DND-41 (cell line): ENCODE measurements around the gene ZNF138.
A peak's percentile ranks its signal among the peaks of the same experiment; 100 is the strongest.

Source experiments
- ATAC-seq: fragments of 200-7000 bp; cut with Tn5 transposase; 3 replicates; pipeline ENCODE4 v1.9.1; 2021; ENCODE audit warnings: low read depth; ENCODE audit not compliant: insufficient read depth
- DNase-seq: peaks from one replicate; pipeline ENCODE4 v3.0.0-alpha.2; 2020
- H2AFZ ChIP-seq: 2 replicates; pipeline ENCODE4 v1.6.0; 2012; ENCODE audit warnings: low read depth, low read length
- H3K27ac ChIP-seq: 2 replicates; pipeline ENCODE4 v1.5.1; 2012; ENCODE audit warnings: low read length, inconsistent platforms
- H3K27me3 ChIP-seq: fragments of 200-600 bp; sonication (generic); 2 replicates; pipeline ENCODE4 v1.6.0; 2012; ENCODE audit warnings: low read length, mild to moderate bottlenecking, inconsistent platforms; ENCODE audit not compliant: insufficient read depth, poor library complexity
- H3K36me3 ChIP-seq: 2 replicates; pipeline ENCODE4 v1.5.1; 2012; ENCODE audit warnings: low read length, inconsistent platforms; ENCODE audit not compliant: insufficient read depth
- H3K4me1 ChIP-seq: 2 replicates; pipeline ENCODE4 v1.5.1; 2012; ENCODE audit warnings: mild to moderate bottlenecking, low read length; ENCODE audit not compliant: insufficient read depth
- H3K4me2 ChIP-seq: 2 replicates; pipeline ENCODE4 v1.6.0; 2012; ENCODE audit warnings: mild to moderate bottlenecking, moderate library complexity, low read length, inconsistent platforms; ENCODE audit not compliant: insufficient read depth
- H3K4me3 ChIP-seq, 2 experiments: fragments of 200-600 bp in 1 of 2; shearing (Covaris generic) in 1 of 2; 2 replicates each; pipeline ENCODE4 v1.5.1; 2012 to 2016; ENCODE audit warnings: inconsistent platforms in 2 of 2, low read length in 2 of 2, mild to moderate bottlenecking in 2 of 2, low read depth in 1 of 2, moderate library complexity in 1 of 2
- H3K79me2 ChIP-seq: 2 replicates; pipeline ENCODE4 v1.6.0; 2012; ENCODE audit warnings: low read length, inconsistent platforms; ENCODE audit not compliant: insufficient read depth
- H3K9ac ChIP-seq: 2 replicates; pipeline ENCODE4 v1.6.0; 2012; ENCODE audit warnings: low read depth, mild to moderate bottlenecking, inconsistent platforms, low read length, moderate library complexity
- H3K9me3 ChIP-seq: 2 replicates; pipeline ENCODE4 v1.5.1; 2012; ENCODE audit warnings: low read length, moderate library complexity, mild to moderate bottlenecking, inconsistent platforms; ENCODE audit not compliant: insufficient read depth, severe bottlenecking
- H4K20me1 ChIP-seq: 2 replicates; pipeline ENCODE4 v1.6.0; 2012; ENCODE audit warnings: low read length; ENCODE audit not compliant: insufficient read depth
- EZH2 ChIP-seq: IDR thresholded peaks from 3 replicates; pipeline ENCODE4 v1.6.1; 2012; ENCODE audit warnings: borderline replicate concordance, low read depth, mild to moderate bottlenecking, moderate library complexity, low read length, inconsistent platforms; ENCODE audit not compliant: severe bottlenecking
- TF ChIP-seq, protein P1 (sequence below): IDR thresholded peaks from 2 replicates; pipeline ENCODE4 v1.5.1; 2012; ENCODE audit warnings: borderline replicate concordance, low read length, moderate library complexity, mild to moderate bottlenecking; ENCODE audit not compliant: poor library complexity, severe bottlenecking; ENCODE audit errors: extremely low read depth

Gene ZNF138

GRCh38 chr7:64867863-64868440, 73.7 kb downstream of the ZNF138 start:
- peaks cover 23% of the 10 kb centered on the region for H3K9me3 ChIP-seq
- H3K27me3 ChIP-seq, result no peaks in the 10 kb centered on the region
- no peak overlapping the region for H2AFZ ChIP-seq
- DNase-seq (peak; percentile 0), ATAC-seq (no peak)
- no peaks in the 10 kb centered on the region for H4K20me1 ChIP-seq
- H3K36me3 ChIP-seq, result no peaks in the 10 kb centered on the region
- H3K4me1 ChIP-seq, result no peaks in the 10 kb centered on the region
- H3K4me3 ChIP-seq, result no peak overlapping the region
- no peak for TF ChIP-seq EZH2
- TF ChIP-seq, protein P1, sequence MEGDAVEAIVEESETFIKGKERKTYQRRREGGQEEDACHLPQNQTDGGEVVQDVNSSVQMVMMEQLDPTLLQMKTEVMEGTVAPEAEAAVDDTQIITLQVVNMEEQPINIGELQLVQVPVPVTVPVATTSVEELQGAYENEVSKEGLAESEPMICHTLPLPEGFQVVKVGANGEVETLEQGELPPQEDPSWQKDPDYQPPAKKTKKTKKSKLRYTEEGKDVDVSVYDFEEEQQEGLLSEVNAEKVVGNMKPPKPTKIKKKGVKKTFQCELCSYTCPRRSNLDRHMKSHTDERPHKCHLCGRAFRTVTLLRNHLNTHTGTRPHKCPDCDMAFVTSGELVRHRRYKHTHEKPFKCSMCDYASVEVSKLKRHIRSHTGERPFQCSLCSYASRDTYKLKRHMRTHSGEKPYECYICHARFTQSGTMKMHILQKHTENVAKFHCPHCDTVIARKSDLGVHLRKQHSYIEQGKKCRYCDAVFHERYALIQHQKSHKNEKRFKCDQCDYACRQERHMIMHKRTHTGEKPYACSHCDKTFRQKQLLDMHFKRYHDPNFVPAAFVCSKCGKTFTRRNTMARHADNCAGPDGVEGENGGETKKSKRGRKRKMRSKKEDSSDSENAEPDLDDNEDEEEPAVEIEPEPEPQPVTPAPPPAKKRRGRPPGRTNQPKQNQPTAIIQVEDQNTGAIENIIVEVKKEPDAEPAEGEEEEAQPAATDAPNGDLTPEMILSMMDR, result no peak
- no peak overlapping the region for H3K27ac ChIP-seq
- H3K9ac ChIP-seq, result no peak overlapping the region
- no peaks in the 10 kb centered on the region for H3K79me2 ChIP-seq
- no peak overlapping the region for H3K4me2 ChIP-seq

DNA sequence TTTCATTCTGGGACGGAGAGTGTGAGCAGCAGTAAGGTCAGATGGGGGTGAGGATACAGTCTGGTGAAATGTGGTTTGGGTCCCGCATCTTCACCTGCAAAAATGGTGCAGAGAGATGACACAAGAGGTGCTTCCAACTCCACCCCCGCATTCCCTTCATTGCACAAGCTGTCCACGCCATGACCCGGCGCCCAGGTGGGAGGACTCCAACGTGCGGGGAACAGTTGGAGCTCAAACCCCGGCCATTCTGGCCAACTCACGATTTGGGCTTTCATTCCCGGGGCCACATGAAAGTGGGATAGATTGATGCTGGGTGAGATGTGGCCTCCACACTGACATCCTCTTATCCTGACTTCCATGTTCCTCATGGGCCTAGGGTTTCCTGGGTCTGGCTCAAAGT, 74.3 kb downstream of the ZNF138 start:
- H2AFZ ChIP-seq, result no peak overlapping the region
- no peak for TF ChIP-seq EZH2
- TF ChIP-seq, protein P1, result no peak

GRCh38 chr7:64869121-64869725, 75.0 kb downstream of the ZNF138 start:
- Histone ChIP-seq H3K4me1 (peaks cover 3% of the 10 kb centered on the region; the same call in 1 of the 2 replicates), H3K4me2 (no peak overlapping the region), H3K4me3 (no peak overlapping the region), H3K36me3 (no peaks in the 10 kb centered on the region), H2AFZ (no peak overlapping the region), H3K79me2 (no peaks in the 10 kb centered on the region), H3K27ac (no peak overlapping the region), H3K9ac (no peak overlapping the region), H4K20me1 (no peaks in the 10 kb centered on the region), H3K9me3 (peaks cover 16% of the 10 kb centered on the region), H3K27me3 (no peaks in the 10 kb centered on the region)
- TF ChIP-seq, protein P1, result no peak
- no peak for TF ChIP-seq EZH2
- ATAC-seq (no peak), DNase-seq (peak; percentile 2)

More for the DNA sequence above, 74.3 kb downstream of the ZNF138 start:
- no peak overlapping the region for H3K4me3 ChIP-seq
- peaks cover 17% of the 10 kb centered on the region for H3K9me3 ChIP-seq
- H3K36me3 ChIP-seq, result no peaks in the 10 kb centered on the region
- no peak for DNase-seq
- H4K20me1 ChIP-seq, result no peaks in the 10 kb centered on the region
- H3K79me2 ChIP-seq, result no peaks in the 10 kb centered on the region
- no peak for ATAC-seq
- H3K4me1 ChIP-seq, result no peaks in the 10 kb centered on the region
- H3K4me2 ChIP-seq, result no peak overlapping the region
- H3K27me3 ChIP-seq, result no peaks in the 10 kb centered on the region
- no peak overlapping the region for H3K9ac ChIP-seq
- no peak overlapping the region for H3K27ac ChIP-seq
